Ishikawa (cell line): ENCODE results near the gene ARCN1.

Source experiments
- FOXM1 ChIP-seq: IDR thresholded peaks from 2 replicates; pipeline ENCODE4 v1.6.1; 2012; ENCODE audit warnings: low read depth, borderline replicate concordance
- RAD21 ChIP-seq: IDR thresholded peaks from 2 replicates; pipeline ENCODE4 v1.6.1; 2012; ENCODE audit warnings: low read depth
- TAF1 ChIP-seq: IDR thresholded peaks from 2 replicates; pipeline ENCODE4 v1.6.1; 2012; ENCODE audit warnings: low read depth, mild to moderate bottlenecking
- YY1 ChIP-seq: IDR thresholded peaks from 2 replicates; pipeline ENCODE4 v1.6.1; 2012; ENCODE audit warnings: low read depth
- ZBTB7A ChIP-seq: IDR thresholded peaks from 2 replicates; pipeline ENCODE4 v1.6.1; 2012; ENCODE audit warnings: low read depth
- TF ChIP-seq, protein P1 (sequence below): IDR thresholded peaks from 2 replicates; pipeline ENCODE4 v1.6.1; 2012

DNA sequence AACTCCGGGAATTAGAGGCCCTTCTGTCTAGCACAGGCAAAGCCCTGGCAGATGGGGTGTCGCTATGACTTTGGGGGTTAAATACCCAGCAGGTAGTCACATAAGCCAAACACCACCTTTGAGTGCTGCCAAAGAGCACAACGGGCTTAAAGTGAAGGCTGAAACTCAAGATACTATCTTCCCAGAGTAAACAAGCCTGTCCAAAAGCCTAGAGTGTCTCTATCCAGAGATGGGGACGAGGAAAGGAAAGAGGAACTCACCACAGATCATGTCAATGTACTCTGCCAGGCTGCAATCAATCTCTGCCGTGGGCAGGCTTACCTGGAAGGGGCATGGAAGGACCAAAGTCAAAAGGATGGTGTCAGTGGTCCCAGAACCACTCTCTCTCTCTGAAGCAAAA lies 26.7 kb upstream of the ARCN1 start:
- TF ChIP-seq RAD21 (no peak), FOXM1 (no peak), YY1 (no peak), ZBTB7A (no peak), TAF1 (no peak)
- TF ChIP-seq, protein P1, sequence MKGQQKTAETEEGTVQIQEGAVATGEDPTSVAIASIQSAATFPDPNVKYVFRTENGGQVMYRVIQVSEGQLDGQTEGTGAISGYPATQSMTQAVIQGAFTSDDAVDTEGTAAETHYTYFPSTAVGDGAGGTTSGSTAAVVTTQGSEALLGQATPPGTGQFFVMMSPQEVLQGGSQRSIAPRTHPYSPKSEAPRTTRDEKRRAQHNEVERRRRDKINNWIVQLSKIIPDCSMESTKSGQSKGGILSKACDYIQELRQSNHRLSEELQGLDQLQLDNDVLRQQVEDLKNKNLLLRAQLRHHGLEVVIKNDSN = no peak
